ENCODE data around the gene SORT1. TPM values are rescaled to one million over a fixed set of nuclear protein-coding genes. Genes with fewer than 3 reads are reported as not detected.

SORT1 gene
- total RNA-seq, 1 donor = 9.3 TPM

DNA sequence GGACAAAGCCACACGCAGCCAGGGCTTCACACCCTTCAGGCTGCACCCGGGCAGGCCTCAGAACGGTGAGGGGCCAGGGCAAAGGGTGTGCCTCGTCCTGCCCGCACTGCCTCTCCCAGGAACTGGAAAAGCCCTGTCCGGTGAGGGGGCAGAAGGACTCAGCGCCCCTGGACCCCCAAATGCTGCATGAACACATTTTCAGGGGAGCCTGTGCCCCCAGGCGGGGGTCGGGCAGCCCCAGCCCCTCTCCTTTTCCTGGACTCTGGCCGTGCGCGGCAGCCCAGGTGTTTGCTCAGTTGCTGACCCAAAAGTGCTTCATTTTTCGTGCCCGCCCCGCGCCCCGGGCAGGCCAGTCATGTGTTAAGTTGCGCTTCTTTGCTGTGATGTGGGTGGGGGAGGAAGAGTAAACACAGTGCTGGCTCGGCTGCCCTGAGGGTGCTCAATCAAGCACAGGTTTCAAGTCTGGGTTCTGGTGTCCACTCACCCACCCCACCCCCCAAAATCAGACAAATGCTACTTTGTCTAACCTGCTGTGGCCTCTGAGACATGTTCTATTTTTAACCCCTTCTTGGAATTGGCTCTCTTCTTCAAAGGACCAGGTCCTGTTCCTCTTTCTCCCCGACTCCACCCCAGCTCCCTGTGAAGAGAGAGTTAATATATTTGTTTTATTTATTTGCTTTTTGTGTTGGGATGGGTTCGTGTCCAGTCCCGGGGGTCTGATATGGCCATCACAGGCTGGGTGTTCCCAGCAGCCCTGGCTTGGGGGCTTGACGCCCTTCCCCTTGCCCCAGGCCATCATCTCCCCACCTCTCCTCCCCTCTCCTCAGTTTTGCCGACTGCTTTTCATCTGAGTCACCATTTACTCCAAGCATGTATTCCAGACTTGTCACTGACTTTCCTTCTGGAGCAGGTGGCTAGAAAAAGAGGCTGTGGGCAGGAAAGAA, 122.9 kb downstream of the SORT1 start:
- Histone ChIP-seq H3K9me3 (ENCODE audit: low read depth, low read length) (no peaks in the 10 kb centered on the region), H3K27me3 (ENCODE audit: insufficient read depth, low read length) (no peaks in the 10 kb centered on the region), H3K4me1 (ENCODE audit: insufficient read depth, low read length) (peaks cover 5% of the 10 kb centered on the region), H3K4me3 (ENCODE audit: low read length) (no peak overlapping the region)

DNA sequence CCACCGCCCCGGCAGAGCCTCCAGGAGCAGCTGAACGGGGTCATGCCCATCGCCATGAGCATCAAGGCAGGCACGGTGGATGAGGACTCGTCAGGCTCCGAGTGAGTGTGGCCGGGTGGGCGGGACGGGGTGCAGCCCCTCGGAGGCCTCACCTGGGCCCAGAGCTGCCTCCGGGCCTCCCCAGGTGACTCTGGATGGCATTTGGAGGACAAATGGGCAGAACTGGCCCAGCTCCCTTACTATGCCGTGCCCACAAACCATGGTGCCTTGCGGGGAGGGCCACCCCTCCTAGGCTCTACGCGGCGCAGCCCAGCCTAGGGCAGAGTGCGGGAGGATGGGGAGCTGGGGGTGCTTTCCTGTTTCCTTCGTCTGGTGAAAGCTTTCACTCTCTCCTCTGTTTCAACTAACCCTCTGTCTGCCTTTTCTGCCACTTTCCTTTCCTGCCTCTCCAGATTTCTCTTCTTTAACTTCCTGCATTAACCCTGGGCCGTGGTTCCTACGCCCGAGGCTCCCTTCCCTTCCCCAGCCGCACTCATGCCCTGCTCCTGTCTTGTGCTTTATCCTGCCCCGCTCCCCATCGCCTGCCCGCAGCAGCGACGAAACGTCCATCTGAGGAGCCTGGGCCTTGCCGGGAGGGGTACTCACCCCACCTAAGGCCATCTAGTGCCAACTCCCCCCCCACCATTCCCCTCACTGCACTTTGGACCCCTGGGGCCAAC, 124.0 kb downstream of the SORT1 start:
- Histone ChIP-seq H3K4me3 (ENCODE audit: low read length) (no peak overlapping the region), H3K4me1 (ENCODE audit: insufficient read depth, low read length) (peaks cover 5% of the 10 kb centered on the region), H3K9me3 (ENCODE audit: low read depth, low read length) (no peaks in the 10 kb centered on the region)

DNA sequence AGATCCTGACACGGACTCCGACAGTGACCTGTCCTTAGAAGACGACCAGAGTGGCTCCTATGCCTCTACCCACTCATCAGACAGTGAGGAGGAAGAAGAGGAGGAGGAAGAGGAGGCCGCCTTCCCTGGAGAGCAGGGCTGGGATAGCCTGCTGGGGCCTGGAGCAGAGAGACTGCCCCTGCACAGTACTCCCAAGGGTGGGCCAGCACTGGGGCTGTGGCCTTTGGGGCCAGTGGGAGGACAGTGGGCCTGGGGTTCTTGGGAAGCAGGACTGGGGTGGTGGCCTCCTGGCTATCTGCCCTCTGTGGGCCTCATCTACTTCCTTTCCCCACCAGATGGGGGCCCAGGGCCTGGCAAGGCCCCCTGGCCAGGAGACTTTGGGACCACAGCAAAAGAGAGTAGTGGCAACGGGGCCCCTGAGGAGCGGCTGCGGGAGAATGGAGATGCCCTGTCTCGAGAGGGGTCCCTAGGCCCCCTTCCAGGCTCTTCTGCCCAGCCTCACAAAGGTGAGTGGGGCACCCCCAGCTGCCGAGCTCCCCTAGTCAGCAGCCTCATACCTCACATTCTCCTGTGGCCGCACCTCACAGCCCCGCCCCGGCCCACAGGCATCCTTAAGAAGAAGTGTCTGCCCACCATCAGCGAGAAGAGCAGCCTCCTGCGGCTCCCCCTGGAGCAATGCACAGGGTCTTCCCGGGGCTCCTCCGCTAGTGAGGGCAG, 124.7 kb downstream of the SORT1 start:
- no peaks in the 10 kb centered on the region for H3K27me3 ChIP-seq (ENCODE audit: insufficient read depth, low read length)
- no peaks in the 10 kb centered on the region for H3K9me3 ChIP-seq (ENCODE audit: low read depth, low read length)
- H3K4me3 ChIP-seq (ENCODE audit: low read length) = no peak overlapping the region
- H3K4me1 ChIP-seq (ENCODE audit: insufficient read depth, low read length) = peaks cover 5% of the 10 kb centered on the region

More for the DNA sequence above, 124.0 kb downstream of the SORT1 start:
- no peaks in the 10 kb centered on the region for H3K27me3 ChIP-seq (ENCODE audit: insufficient read depth, low read length)

DNA sequence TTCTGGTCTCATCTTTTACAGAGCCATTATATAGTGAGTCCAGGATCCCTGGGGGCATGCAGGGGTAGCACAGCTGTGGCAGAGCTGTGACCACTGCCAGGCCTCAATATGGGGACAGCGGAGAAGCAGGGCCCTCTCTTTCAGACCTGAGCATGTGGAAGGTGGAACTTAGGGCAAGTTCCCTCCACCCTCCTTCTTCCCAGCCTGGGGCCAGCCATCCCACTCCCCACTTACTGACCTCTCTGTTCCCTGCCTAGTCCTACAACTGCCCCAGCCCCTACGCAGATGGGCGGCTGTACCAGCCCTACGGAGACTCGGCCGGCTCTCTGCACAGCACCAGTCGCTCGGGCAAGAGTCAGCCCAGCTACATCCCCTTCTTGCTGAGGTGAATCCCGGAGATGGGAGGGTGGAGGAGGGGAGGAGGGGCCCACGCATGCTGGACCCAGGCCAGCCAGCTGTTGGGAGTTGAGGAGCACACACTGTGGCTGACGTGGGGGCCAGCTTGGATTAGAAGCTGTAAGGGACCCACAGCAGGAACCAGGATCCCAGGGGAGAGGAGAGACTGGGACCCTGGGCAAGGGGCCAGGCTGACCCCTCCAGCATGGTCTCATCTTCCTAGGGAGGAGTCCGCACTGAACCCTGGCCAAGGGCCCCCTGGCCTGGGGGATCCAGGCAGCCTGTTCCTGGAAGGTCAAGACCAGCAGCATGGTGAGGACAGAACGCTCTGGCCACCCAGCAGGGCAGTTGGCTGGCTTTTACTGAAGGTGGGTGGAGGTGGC, 125.5 kb downstream of the SORT1 start:
- H3K27me3 ChIP-seq (ENCODE audit: insufficient read depth, low read length) = no peaks in the 10 kb centered on the region
- peaks cover 5% of the 10 kb centered on the region for H3K4me1 ChIP-seq (ENCODE audit: insufficient read depth, low read length)
- H3K4me3 ChIP-seq (ENCODE audit: low read length) = no peak overlapping the region
- H3K9me3 ChIP-seq (ENCODE audit: low read depth, low read length) = no peaks in the 10 kb centered on the region

DNA sequence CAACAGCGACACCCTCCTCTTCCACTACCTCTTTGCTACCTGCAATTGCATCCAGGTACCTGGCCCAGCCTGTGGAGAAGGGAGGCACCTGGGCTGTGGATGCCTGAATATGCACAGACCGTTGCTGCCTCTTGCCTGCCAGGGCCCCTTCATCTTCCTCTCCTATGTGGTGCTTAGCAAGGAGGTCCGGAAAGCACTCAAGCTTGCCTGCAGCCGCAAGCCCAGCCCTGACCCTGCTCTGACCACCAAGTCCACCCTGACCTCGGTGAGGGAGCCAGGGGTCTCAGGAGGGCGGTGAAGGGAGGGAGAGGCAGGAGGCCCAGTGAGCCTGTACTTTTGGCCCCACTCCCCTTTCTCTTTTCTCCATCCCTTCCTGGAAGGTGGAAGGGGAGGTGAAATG, 126.3 kb downstream of the SORT1 start:
- peaks cover 5% of the 10 kb centered on the region for H3K4me1 ChIP-seq (ENCODE audit: insufficient read depth, low read length)
- H3K4me3 ChIP-seq (ENCODE audit: low read length) = no peak overlapping the region
- no peaks in the 10 kb centered on the region for H3K9me3 ChIP-seq (ENCODE audit: low read depth, low read length)
- no peaks in the 10 kb centered on the region for H3K27me3 ChIP-seq (ENCODE audit: insufficient read depth, low read length)

DNA sequence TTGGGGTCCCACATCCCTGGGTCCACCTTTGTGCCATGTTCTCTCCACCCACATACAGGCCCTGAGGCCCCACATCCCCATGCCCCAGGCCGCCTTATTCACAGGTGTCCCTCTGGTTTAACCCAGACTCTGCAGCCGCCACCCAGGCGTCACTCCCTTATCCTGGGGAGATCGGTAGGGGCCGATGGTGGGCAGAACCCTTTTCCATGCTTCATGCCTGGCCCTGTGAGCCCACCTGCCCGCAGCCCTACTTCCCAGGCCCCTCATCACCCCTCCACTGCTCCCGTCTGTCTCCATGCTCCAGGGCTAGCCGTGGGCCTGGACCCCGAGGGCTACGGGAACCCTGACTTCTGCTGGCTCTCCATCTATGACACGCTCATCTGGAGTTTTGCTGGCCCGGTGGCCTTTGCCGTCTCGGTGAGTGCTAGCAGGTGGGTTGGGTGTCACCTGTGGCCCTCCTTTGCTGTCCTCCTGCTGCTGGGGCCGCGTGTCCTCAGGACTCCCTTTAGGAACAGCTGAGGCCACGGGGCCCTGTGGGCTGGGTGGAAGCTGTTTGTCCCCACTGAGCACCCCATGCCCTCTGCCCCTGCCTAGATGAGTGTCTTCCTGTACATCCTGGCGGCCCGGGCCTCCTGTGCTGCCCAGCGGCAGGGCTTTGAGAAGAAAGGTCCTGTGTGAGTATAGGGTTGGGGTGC, 126.9 kb downstream of the SORT1 start:
- Histone ChIP-seq H3K4me3 (ENCODE audit: low read length) (no peak overlapping the region), H3K4me1 (ENCODE audit: insufficient read depth, low read length) (peaks cover 5% of the 10 kb centered on the region), H3K9me3 (ENCODE audit: low read depth, low read length) (no peaks in the 10 kb centered on the region), H3K27me3 (ENCODE audit: insufficient read depth, low read length) (no peaks in the 10 kb centered on the region)

DNA sequence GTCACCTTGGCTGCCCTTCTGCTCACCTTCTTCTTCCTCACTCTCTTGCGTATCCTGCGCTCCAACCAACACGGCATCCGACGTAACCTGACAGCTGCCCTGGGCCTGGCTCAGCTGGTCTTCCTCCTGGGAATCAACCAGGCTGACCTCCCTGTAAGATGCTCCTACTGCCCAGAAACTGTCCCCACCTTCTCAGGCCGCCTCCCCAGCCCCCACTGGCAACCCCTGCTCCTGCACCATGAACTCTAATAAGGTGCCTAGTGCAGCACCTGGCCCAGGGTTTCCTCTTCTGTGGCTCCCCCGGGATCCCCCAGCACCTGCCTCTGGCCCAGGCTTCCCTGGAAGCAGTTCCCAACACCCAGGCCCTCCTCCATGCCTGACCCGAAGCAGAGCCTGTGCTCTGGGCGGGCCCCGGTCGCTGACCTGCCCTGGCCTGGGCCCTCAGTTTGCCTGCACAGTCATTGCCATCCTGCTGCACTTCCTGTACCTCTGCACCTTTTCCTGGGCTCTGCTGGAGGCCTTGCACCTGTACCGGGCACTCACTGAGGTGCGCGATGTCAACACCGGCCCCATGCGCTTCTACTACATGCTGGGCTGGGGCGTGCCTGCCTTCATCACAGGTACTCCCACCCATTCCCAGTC, 127.6 kb downstream of the SORT1 start:
- Histone ChIP-seq H3K27me3 (ENCODE audit: insufficient read depth, low read length) (no peaks in the 10 kb centered on the region), H3K4me1 (ENCODE audit: insufficient read depth, low read length) (peaks cover 4% of the 10 kb centered on the region), H3K4me3 (ENCODE audit: low read length) (no peak overlapping the region), H3K9me3 (ENCODE audit: low read depth, low read length) (no peaks in the 10 kb centered on the region)

DNA sequence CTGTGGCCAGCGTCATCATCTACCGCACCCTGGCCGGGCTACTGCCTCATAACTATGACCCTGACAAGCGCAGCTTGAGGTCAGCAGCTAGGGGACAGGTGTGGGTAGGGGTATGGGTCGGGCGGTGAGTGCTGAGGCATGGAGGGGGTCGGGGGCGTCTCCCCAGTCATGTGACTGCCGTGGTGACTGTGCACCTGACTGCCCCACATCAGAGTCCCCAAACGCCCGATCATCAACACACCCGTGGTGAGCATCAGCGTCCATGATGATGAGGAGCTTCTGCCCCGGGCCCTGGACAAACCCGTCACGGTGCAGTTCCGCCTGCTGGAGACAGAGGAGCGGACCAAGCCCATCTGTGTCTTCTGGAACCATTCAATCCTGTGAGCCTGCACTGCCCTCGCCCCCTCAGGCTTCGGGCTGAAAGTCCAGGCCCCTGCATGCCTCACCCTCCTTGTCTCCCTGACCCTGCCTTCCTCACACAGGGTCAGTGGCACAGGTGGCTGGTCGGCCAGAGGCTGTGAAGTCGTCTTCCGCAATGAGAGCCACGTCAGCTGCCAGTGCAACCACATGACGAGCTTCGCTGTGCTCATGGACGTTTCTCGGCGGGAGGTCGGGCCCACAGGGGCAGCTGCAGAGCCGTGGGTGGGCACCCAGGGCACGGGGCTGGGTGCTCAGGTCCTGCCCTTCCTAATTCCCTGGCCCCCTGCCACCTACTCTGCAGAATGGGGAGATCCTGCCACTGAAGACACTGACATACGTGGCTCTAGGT, 128.3 kb downstream of the SORT1 start:
- Histone ChIP-seq H3K27me3 (ENCODE audit: insufficient read depth, low read length) (no peaks in the 10 kb centered on the region), H3K4me3 (ENCODE audit: low read length) (no peak overlapping the region), H3K9me3 (ENCODE audit: low read depth, low read length) (no peaks in the 10 kb centered on the region), H3K4me1 (ENCODE audit: insufficient read depth, low read length) (no peaks in the 10 kb centered on the region)

DNA sequence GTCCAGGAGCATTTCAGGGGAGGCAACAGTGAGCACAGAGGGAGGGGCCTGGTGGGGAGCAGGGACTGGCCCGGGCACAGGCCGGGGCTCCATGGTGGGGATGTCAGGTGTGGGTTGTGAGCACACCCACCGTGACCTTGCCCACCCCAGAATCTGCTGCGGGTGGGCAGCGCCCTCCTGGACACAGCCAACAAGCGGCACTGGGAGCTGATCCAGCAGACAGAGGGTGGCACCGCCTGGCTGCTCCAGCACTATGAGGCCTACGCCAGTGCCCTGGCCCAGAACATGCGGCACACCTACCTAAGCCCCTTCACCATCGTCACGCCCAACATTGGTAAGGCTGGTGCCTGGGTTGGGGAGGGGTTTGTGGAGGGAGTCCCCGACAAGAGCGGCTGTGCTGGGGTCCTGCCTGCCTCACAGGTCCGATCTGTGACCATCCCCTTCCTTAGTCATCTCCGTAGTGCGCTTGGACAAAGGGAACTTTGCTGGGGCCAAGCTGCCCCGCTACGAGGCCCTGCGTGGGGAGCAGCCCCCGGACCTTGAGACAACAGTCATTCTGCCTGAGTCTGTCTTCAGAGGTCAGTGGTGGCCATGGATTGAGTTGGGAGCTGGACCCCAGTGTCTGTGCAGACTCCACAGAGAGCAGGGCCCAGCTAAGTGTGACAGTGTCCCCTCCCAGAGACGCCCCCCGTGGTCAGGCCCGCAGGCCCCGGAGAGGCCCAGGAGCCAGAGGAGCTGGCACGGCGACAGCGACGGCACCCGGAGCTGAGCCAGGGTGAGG, 129.1 kb downstream of the SORT1 start:
- Histone ChIP-seq H3K27me3 (ENCODE audit: insufficient read depth, low read length) (no peaks in the 10 kb centered on the region), H3K4me1 (ENCODE audit: insufficient read depth, low read length) (peaks cover under 1% of the 10 kb centered on the region), H3K9me3 (ENCODE audit: low read depth, low read length) (no peaks in the 10 kb centered on the region), H3K4me3 (ENCODE audit: low read length) (no peak overlapping the region)

DNA sequence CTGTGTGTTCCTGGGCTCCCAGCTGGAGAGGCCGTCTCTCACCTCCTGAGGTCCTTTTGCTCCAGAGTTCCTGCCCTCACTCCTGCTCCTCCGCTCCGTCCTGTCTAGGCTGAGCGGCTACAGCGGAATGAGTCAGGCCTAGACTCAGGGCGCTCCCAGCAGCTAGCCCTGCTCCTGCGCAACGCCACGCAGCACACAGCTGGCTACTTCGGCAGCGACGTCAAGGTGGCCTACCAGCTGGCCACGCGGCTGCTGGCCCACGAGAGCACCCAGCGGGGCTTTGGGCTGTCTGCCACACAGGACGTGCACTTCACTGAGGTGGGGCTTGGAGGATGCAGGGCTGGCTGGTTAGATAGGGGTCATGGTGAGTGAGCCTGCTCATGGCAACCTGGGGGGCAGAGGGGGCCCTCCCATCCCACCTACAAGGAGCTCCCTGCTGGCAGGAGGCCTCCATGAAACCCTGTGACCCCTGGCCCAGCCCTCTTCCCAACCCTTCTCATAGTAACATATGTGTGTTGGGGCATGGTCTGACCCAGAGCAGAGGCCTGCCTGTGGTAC, 129.9 kb downstream of the SORT1 start:
- H3K4me3 ChIP-seq (ENCODE audit: low read length) = no peak overlapping the region
- peaks cover 4% of the 10 kb centered on the region for H3K4me1 ChIP-seq (ENCODE audit: insufficient read depth, low read length)
- H3K27me3 ChIP-seq (ENCODE audit: insufficient read depth, low read length) = no peaks in the 10 kb centered on the region
- no peaks in the 10 kb centered on the region for H3K9me3 ChIP-seq (ENCODE audit: low read depth, low read length)

DNA sequence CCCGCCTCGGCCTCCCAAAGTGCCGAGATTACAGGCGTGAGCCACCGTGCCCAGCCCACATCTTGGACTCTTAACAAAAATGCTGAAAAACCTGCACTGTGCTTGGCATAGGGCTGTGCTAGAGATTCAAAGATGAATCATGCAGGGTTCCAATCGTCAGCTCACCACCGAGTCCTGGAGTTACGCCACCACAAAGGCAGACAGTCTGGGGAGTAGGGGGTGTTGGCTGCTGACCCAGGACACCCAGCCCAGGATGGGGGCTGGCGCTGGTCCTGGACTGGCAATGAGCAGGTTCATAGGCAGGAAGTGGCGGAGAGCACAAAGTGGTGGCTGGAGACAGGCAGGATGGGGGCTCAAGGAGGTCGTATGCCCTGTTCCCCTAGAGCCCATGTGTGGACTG, 130.8 kb downstream of the SORT1 start:
- H3K9me3 ChIP-seq (ENCODE audit: low read depth, low read length) = no peaks in the 10 kb centered on the region
- peaks cover 4% of the 10 kb centered on the region for H3K4me1 ChIP-seq (ENCODE audit: insufficient read depth, low read length)
- H3K27me3 ChIP-seq (ENCODE audit: insufficient read depth, low read length) = no peaks in the 10 kb centered on the region
- H3K4me3 ChIP-seq (ENCODE audit: low read length) = no peak overlapping the region

DNA sequence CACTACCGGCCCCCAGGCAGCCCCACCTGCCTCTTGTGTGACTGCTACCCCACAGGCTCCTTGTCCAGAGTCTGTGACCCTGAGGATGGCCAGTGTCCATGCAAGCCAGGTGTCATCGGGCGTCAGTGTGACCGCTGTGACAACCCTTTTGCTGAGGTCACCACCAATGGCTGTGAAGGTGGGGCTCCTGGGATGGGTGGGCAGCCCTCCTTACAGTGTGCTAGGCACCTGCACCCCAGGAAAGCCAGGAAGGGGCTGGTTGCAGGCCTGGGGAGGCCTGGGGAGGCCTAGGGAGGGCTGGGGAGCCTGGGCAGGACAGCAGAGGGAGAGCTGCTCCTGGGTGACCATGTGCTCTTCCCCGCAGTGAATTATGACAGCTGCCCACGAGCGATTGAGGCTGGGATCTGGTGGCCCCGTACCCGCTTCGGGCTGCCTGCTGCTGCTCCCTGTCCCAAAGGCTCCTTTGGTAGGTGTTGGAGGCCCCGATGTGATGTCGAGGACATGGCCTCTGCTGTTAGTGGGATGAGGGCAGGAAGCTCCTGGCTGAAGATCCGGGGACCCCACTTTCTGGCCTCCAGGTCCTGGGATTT, 131.9 kb downstream of the SORT1 start:
- Histone ChIP-seq H3K4me1 (ENCODE audit: insufficient read depth, low read length) (peaks cover 4% of the 10 kb centered on the region), H3K9me3 (ENCODE audit: low read depth, low read length) (no peaks in the 10 kb centered on the region), H3K27me3 (ENCODE audit: insufficient read depth, low read length) (no peaks in the 10 kb centered on the region), H3K4me3 (ENCODE audit: low read length) (no peak overlapping the region)

All from mononuclear cell (primary cell).